Measurements from ENCODE around the gene TACR1. TPM values are rescaled to one million over a fixed set of nuclear protein-coding genes. Genes with fewer than 3 reads are reported as not detected.

TACR1 gene
- total RNA-seq, 1 donor from 2014 or later: 1.4 TPM

GRCh38 chr2:75170889-75171288, 28.4 kb downstream of the TACR1 start:
- ATAC-seq: no peak
- H3K9me3 ChIP-seq: no peaks in the 10 kb centered on the region
- no peak for DNase-seq
- no peak for TF ChIP-seq CTCF (IDR thresholded peaks at IDR 0.05)
- H3K27ac ChIP-seq: no peak overlapping the region
- intact Hi-C loops (cut with DNase I): no loop called here
- no peaks in the 10 kb centered on the region for H3K36me3 ChIP-seq
- H3K4me3 ChIP-seq: no peak overlapping the region
- no peaks in the 10 kb centered on the region for H3K4me1 ChIP-seq
- no peaks in the 10 kb centered on the region for H3K27me3 ChIP-seq (ENCODE audit: low read depth)

- TF ChIP-seq CTCF (IDR thresholded peaks at IDR 0.05): no peak
- intact Hi-C loops (cut with DNase I): no loop called here
- Histone ChIP-seq H3K4me3 (no peak overlapping the region), H3K4me1 (no peaks in the 10 kb centered on the region), H3K27me3 (ENCODE audit: low read depth) (no peaks in the 10 kb centered on the region), H3K9me3 (no peaks in the 10 kb centered on the region), H3K36me3 (no peaks in the 10 kb centered on the region), H3K27ac (no peak overlapping the region)
- no peak for ATAC-seq
- no peak for DNase-seq
Observed at GRCh38 chr2:75168186-75168585, 31.1 kb downstream of the TACR1 start.

- TF ChIP-seq CTCF (IDR thresholded peaks at IDR 0.05): no peak
- ATAC-seq (no peak), DNase-seq (no peak)
- Histone ChIP-seq H3K9me3 (no peaks in the 10 kb centered on the region), H3K36me3 (no peaks in the 10 kb centered on the region), H3K4me1 (no peaks in the 10 kb centered on the region), H3K27me3 (ENCODE audit: low read depth) (no peaks in the 10 kb centered on the region), H3K4me3 (no peak overlapping the region), H3K27ac (no peak overlapping the region)
- intact Hi-C loops (cut with DNase I): no loop called here
Observed at GRCh38 chr2:75166491-75166890, 32.8 kb downstream of the TACR1 start.

GRCh38 chr2:75162897-75163296, 36.4 kb downstream of the TACR1 start:
- H3K36me3 ChIP-seq: no peaks in the 10 kb centered on the region
- H3K9me3 ChIP-seq: no peaks in the 10 kb centered on the region
- no peaks in the 10 kb centered on the region for H3K27me3 ChIP-seq (ENCODE audit: low read depth)
- H3K27ac ChIP-seq: no peak overlapping the region
- H3K4me3 ChIP-seq: no peak overlapping the region
- no peak for DNase-seq
- intact Hi-C loops (cut with DNase I): no loop called here
- no peaks in the 10 kb centered on the region for H3K4me1 ChIP-seq
- peak in 1 of 2 donors; percentile 45 for ATAC-seq
- no peak for TF ChIP-seq CTCF (IDR thresholded peaks at IDR 0.05)

GRCh38 chr2:75162259-75162658, 37.1 kb downstream of the TACR1 start:
- intact Hi-C loops (cut with DNase I): no loop called here
- H3K27ac ChIP-seq: no peak overlapping the region
- ATAC-seq (no peak), DNase-seq (no peak)
- H3K27me3 ChIP-seq (ENCODE audit: low read depth): no peaks in the 10 kb centered on the region
- no peaks in the 10 kb centered on the region for H3K4me1 ChIP-seq
- no peaks in the 10 kb centered on the region for H3K9me3 ChIP-seq
- H3K36me3 ChIP-seq: no peaks in the 10 kb centered on the region
- H3K4me3 ChIP-seq: no peak overlapping the region
- TF ChIP-seq CTCF (IDR thresholded peaks at IDR 0.05): no peak

- DNase-seq (no peak), ATAC-seq (no peak)
- H3K36me3 ChIP-seq: no peaks in the 10 kb centered on the region
- H3K9me3 ChIP-seq: no peaks in the 10 kb centered on the region
- intact Hi-C loops (cut with DNase I): no loop called here
- no peaks in the 10 kb centered on the region for H3K27me3 ChIP-seq (ENCODE audit: low read depth)
- no peak overlapping the region for H3K27ac ChIP-seq
- TF ChIP-seq CTCF (IDR thresholded peaks at IDR 0.05): no peak
- no peak overlapping the region for H3K4me3 ChIP-seq
- H3K4me1 ChIP-seq: peaks cover 10% of the 10 kb centered on the region
Observed at GRCh38 chr2:75157435-75157834, 41.9 kb downstream of the TACR1 start.

Measured in lower lobe of right lung (tissue), 2 donors.